ENCODE data around the gene DGKB.

DNA sequence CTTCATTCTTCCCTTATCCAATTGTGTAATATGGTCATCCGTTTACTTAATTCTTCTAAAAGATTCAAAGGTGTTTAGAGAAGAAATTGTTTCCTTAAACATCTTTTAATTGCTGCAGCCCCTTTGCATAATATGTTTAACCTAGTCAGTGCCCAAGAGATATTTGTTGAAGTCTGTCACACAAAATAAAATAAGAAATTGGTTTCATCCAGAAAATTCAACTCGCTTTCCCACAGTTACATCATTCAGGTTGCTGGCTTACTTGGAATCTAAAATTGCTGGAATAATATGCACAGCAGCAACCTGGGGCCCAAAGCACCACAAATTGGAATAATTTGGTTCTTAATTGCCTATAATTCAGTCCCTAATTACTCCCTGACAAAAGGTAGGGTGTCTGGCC lies 758.0 kb downstream of the DGKB start:
- TF ChIP-seq, protein P1, sequence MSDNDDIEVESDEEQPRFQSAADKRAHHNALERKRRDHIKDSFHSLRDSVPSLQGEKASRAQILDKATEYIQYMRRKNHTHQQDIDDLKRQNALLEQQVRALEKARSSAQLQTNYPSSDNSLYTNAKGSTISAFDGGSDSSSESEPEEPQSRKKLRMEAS (IDR thresholded peaks at IDR 0.05) = no peak
- TF ChIP-seq EP300 (IDR thresholded peaks at IDR 0.05; ENCODE audit: borderline replicate concordance) = no peak
- TF ChIP-seq, protein P2, sequence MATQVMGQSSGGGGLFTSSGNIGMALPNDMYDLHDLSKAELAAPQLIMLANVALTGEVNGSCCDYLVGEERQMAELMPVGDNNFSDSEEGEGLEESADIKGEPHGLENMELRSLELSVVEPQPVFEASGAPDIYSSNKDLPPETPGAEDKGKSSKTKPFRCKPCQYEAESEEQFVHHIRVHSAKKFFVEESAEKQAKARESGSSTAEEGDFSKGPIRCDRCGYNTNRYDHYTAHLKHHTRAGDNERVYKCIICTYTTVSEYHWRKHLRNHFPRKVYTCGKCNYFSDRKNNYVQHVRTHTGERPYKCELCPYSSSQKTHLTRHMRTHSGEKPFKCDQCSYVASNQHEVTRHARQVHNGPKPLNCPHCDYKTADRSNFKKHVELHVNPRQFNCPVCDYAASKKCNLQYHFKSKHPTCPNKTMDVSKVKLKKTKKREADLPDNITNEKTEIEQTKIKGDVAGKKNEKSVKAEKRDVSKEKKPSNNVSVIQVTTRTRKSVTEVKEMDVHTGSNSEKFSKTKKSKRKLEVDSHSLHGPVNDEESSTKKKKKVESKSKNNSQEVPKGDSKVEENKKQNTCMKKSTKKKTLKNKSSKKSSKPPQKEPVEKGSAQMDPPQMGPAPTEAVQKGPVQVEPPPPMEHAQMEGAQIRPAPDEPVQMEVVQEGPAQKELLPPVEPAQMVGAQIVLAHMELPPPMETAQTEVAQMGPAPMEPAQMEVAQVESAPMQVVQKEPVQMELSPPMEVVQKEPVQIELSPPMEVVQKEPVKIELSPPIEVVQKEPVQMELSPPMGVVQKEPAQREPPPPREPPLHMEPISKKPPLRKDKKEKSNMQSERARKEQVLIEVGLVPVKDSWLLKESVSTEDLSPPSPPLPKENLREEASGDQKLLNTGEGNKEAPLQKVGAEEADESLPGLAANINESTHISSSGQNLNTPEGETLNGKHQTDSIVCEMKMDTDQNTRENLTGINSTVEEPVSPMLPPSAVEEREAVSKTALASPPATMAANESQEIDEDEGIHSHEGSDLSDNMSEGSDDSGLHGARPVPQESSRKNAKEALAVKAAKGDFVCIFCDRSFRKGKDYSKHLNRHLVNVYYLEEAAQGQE (IDR thresholded peaks at IDR 0.05; ENCODE audit: low read depth) = no peak
- no peak for TF ChIP-seq CEBPB (IDR thresholded peaks at IDR 0.05)
- no peak for TF ChIP-seq ZBTB7A (IDR thresholded peaks at IDR 0.05; ENCODE audit: low read depth)
- no peak for TF ChIP-seq RAD21 (IDR thresholded peaks at IDR 0.05; ENCODE audit: low read depth)
- TF ChIP-seq TAF1 (IDR thresholded peaks at IDR 0.05; ENCODE audit: low read depth) = no peak
- no peak for TF ChIP-seq CREB1 (IDR thresholded peaks at IDR 0.05; ENCODE audit: low read depth)
- TF ChIP-seq NFIC (IDR thresholded peaks at IDR 0.05) = no peak
- TF ChIP-seq TEAD4 (IDR thresholded peaks at IDR 0.05) = no peak
- TF ChIP-seq FOXM1 (IDR thresholded peaks at IDR 0.05; ENCODE audit: borderline replicate concordance, low read depth) = no peak

Data from Ishikawa (cell line).